GM23338 (cell line): ENCODE results near the gene PGAP6. TPM values are rescaled to one million over a fixed set of nuclear protein-coding genes. Genes with fewer than 3 reads are reported as not detected.
"Not testable (repeated sequence)": the region's sequence is repeated elsewhere in the genome, so short reads cannot be mapped to it uniquely, and the experiment has no call there.

Experiments
- ATAC-seq: fragments of 200-7000 bp; cut with Tn5 transposase; 3 replicates; pipeline ENCODE4 v1.9.1; 2020
- DNase-seq: peaks from one replicate; pipeline ENCODE4 v3.0.0-alpha.2; 2015; ENCODE audit warnings: low spot score
- H2AFZ ChIP-seq: fragments of 200-600 bp; sonication (generic); 2 replicates; pipeline ENCODE4 v1.8.0; 2016; ENCODE audit warnings: antibody characterized with exemption, mild to moderate bottlenecking, moderate library complexity
- H3F3A ChIP-seq: fragments of 200-600 bp; sonication (generic); replicated peaks from 2 replicates; pipeline ENCODE4 v1.8.0; 2017; ENCODE audit warnings: antibody characterized with exemption, mixed run types, low read depth
- H3K27ac ChIP-seq: fragments of 200-600 bp; sonication (generic); 2 replicates; pipeline ENCODE4 v1.6.1; 2016; ENCODE audit warnings: low read depth
- H3K27me3 ChIP-seq: fragments of 200-600 bp; sonication (generic); 2 replicates; pipeline ENCODE4 v1.8.0; 2016; ENCODE audit warnings: mild to moderate bottlenecking, mixed run types, moderate library complexity; ENCODE audit not compliant: insufficient read depth
- H3K36me3 ChIP-seq: fragments of 200-600 bp; sonication (generic); 2 replicates; pipeline ENCODE4 v1.8.0; 2016; ENCODE audit warnings: mild to moderate bottlenecking; ENCODE audit not compliant: insufficient read depth
- H3K4me1 ChIP-seq: fragments of 200-600 bp; sonication (generic); 2 replicates; pipeline ENCODE4 v1.8.0; 2016; ENCODE audit warnings: mild to moderate bottlenecking, moderate library complexity; ENCODE audit not compliant: insufficient read depth
- H3K4me2 ChIP-seq: fragments of 200-600 bp; sonication (generic); 2 replicates; pipeline ENCODE4 v1.7.1; 2017; ENCODE audit warnings: mixed run types
- H3K4me3 ChIP-seq: fragments of 200-600 bp; sonication (generic); 2 replicates; pipeline ENCODE4 v1.6.1; 2016; ENCODE audit warnings: mixed run types
- H3K79me2 ChIP-seq: fragments of 200-600 bp; sonication (generic); replicated peaks from 2 replicates; pipeline ENCODE4 v1.8.0; 2017; ENCODE audit warnings: mild to moderate bottlenecking; ENCODE audit not compliant: insufficient read depth
- H3K9me2 ChIP-seq: fragments of 200-600 bp; sonication (generic); 2 replicates; pipeline ENCODE4 v1.8.0; 2017; ENCODE audit not compliant: insufficient read depth
- H4K20me1 ChIP-seq: fragments of 200-600 bp; sonication (generic); replicated peaks from 2 replicates; pipeline ENCODE4 v1.8.0; 2017; ENCODE audit warnings: mild to moderate bottlenecking; ENCODE audit not compliant: insufficient read depth
- H3K27ac Mint-ChIP-seq: 2 replicates; pipeline ENCODE4 v1.8.0; 2020; ENCODE audit warnings: inconsistent platforms, mild to moderate bottlenecking, moderate library complexity, mixed read lengths
- H3K27me3 Mint-ChIP-seq: 3 replicates; pipeline ENCODE4 v1.8.0; 2022; ENCODE audit warnings: low read depth, mild to moderate bottlenecking, moderate library complexity, mixed read lengths, inconsistent platforms; ENCODE audit not compliant: insufficient read depth, poor library complexity
- H3K36me3 Mint-ChIP-seq: 3 replicates; pipeline ENCODE4 v1.8.0; 2021; ENCODE audit warnings: low read depth, mild to moderate bottlenecking, inconsistent platforms, moderate library complexity, mixed read lengths
- H3K4me1 Mint-ChIP-seq: 3 replicates; pipeline ENCODE4 v1.8.0; 2020; ENCODE audit warnings: mild to moderate bottlenecking, inconsistent platforms, mixed read lengths
- H3K4me3 Mint-ChIP-seq: 3 replicates; pipeline ENCODE4 v1.8.0; 2021; ENCODE audit warnings: moderate library complexity, mild to moderate bottlenecking, inconsistent platforms, mixed read lengths
- H3K9me3 Mint-ChIP-seq: 3 replicates; pipeline ENCODE4 v1.8.0; 2020; ENCODE audit warnings: moderate library complexity, mild to moderate bottlenecking, inconsistent platforms, mixed read lengths
- CREB1 ChIP-seq: fragments of 250-450 bp; sonication (Bioruptor Pico); IDR thresholded peaks from 2 replicates; pipeline ENCODE4 v1.5.0; 2020; ENCODE audit warnings: low read depth, mild to moderate bottlenecking, moderate library complexity
- CTCF ChIP-seq, 2 experiments: fragments of 200-600 bp in 1 of 2; sonication (generic) in 1 of 2; conservative IDR thresholded peaks; 2 replicates each; pipeline versions ENCODE4 v1.5.1 to v1.6.1; 2016 to 2017; ENCODE audit warnings: antibody characterized with exemption in 2 of 2, low read depth in 2 of 2, mild to moderate bottlenecking in 2 of 2, moderate library complexity in 1 of 2
- ETS1 ChIP-seq: IDR thresholded peaks from 2 replicates; pipeline ENCODE4 v1.6.1; 2016; ENCODE audit warnings: antibody characterized with exemption
- EZH2 ChIP-seq: fragments of 200-600 bp; sonication (generic); IDR thresholded peaks from one replicate; pipeline ENCODE4 v1.8.0; 2017; ENCODE audit warnings: antibody characterized with exemption, mild to moderate bottlenecking, low read depth; ENCODE audit not compliant: unreplicated experiment
- EZH2phosphoT487 ChIP-seq: fragments of 200-600 bp; sonication (generic); IDR thresholded peaks from one replicate; pipeline ENCODE4 v1.8.1; 2018; ENCODE audit warnings: antibody characterized with exemption; ENCODE audit not compliant: unreplicated experiment
- JUNB ChIP-seq: IDR thresholded peaks from one replicate; pipeline ENCODE4 v1.6.1; 2016; ENCODE audit warnings: antibody characterized with exemption; ENCODE audit not compliant: unreplicated experiment
- NANOG ChIP-seq: IDR thresholded peaks from 2 replicates; pipeline ENCODE4 v1.6.1; 2016; ENCODE audit warnings: antibody characterized with exemption, borderline replicate concordance
- POLR2AphosphoS5 ChIP-seq: IDR thresholded peaks from 2 replicates; pipeline ENCODE4 v1.6.1; 2016; ENCODE audit warnings: antibody characterized with exemption, low read depth
- ZNF114 ChIP-seq: fragments of 250-450 bp; sonication (Bioruptor Pico); IDR thresholded peaks from 2 replicates; pipeline ENCODE4 v1.5.0; 2020; ENCODE audit warnings: mild to moderate bottlenecking, moderate library complexity
- ZNF331 ChIP-seq: fragments of 250-450 bp; sonication (Bioruptor Pico); IDR thresholded peaks from 2 replicates; pipeline ENCODE4 v1.5.0; 2020; ENCODE audit warnings: low read depth, mild to moderate bottlenecking, moderate library complexity
- polyA plus RNA-seq: library from polyadenylated mRNA; unstranded; fragments of >200 nt; fragmentation: Nextera tagmentation; extraction: Ambion mirVana; gene quantifications from 2 replicates; pipeline ENCODE4 v1.2.1, GENCODE V29; 2016
- total RNA-seq: library from RNA; depleted of rRNA; stranded (reverse); fragments of >200 nt; shearing (Covaris generic); gene quantifications from 2 replicates; pipeline ENCODE4 v1.2.3, GENCODE V29; 2014

Gene PGAP6
- total and polyA plus RNA-seq, 2 experiments from 2014 or later, result 25.1 to 112 TPM

GRCh38 chr16:341974-342336 lies 39.8 kb downstream of the PGAP6 start:
- H3K9me3 Mint-ChIP-seq, H3K4me3 ChIP-seq, ATAC-seq, H3K27me3 Mint-ChIP-seq, H3K9me2 ChIP-seq, H3K4me3 Mint-ChIP-seq, H3F3A ChIP-seq, H3K36me3 ChIP-seq, H3K4me1 ChIP-seq, DNase-seq, H2AFZ ChIP-seq, H3K27me3 ChIP-seq, H3K4me1 Mint-ChIP-seq, H3K4me2 ChIP-seq: not testable (repeated sequence)
- peaks cover 46% of the 10 kb centered on the region for H4K20me1 ChIP-seq
- Mint-ChIP-seq H3K36me3 (peaks cover 58% of the 10 kb centered on the region), H3K27ac (peak overlapping the region; percentile 54; the same call in 1 of the 2 replicates)
- peaks cover 100% of the 10 kb centered on the region for H3K79me2 ChIP-seq
- peak overlapping the region; percentile 55; the same call in 1 of the 2 replicates for H3K27ac ChIP-seq

GRCh38 chr16:341095-341973 lies 40.4 kb downstream of the PGAP6 start:
- not testable (repeated sequence) for H3K4me2 ChIP-seq, H3K27me3 Mint-ChIP-seq, H3K4me3 Mint-ChIP-seq, H3F3A ChIP-seq, H3K9me3 Mint-ChIP-seq, H3K27ac Mint-ChIP-seq, H3K4me1 ChIP-seq, H2AFZ ChIP-seq, H3K27ac ChIP-seq, H3K9me2 ChIP-seq, H3K4me1 Mint-ChIP-seq, H3K36me3 ChIP-seq, ATAC-seq, H3K4me3 ChIP-seq, H3K27me3 ChIP-seq, DNase-seq
- Histone ChIP-seq H3K79me2 (peaks cover 100% of the 10 kb centered on the region), H4K20me1 (peaks cover 44% of the 10 kb centered on the region)
- peaks cover 54% of the 10 kb centered on the region for H3K36me3 Mint-ChIP-seq

GRCh38 chr16:340370-341091 lies 41.2 kb downstream of the PGAP6 start:
- Histone ChIP-seq H3K9me2 (no peaks in the 10 kb centered on the region), H3F3A (peaks cover 5% of the 10 kb centered on the region), H3K36me3 (no peaks in the 10 kb centered on the region), H3K79me2 (peaks cover 100% of the 10 kb centered on the region), H4K20me1 (peaks cover 49% of the 10 kb centered on the region), H2AFZ (no peak overlapping the region), H3K4me3 (no peak overlapping the region), H3K4me1 (no peaks in the 10 kb centered on the region), H3K4me2 (no peak overlapping the region), H3K27me3 (no peaks in the 10 kb centered on the region), H3K27ac (no peak overlapping the region)
- ATAC-seq (no peak), DNase-seq (no peak)
- Mint-ChIP-seq H3K4me3 (no peak overlapping the region), H3K27me3 (peaks cover 7% of the 10 kb centered on the region), H3K4me1 (peaks cover 10% of the 10 kb centered on the region), H3K9me3 (no peaks in the 10 kb centered on the region), H3K27ac (no peak overlapping the region), H3K36me3 (peaks cover 48% of the 10 kb centered on the region)
- TF ChIP-seq NANOG (no peak), POLR2AphosphoS5 (no peak), ZNF331 (CRISPR knock-in tag) (no peak), ZNF114 (CRISPR knock-in tag) (no peak), CREB1 (CRISPR knock-in tag) (no peak), CTCF (conservative IDR thresholded peaks at IDR 0.05; ENCODE audit: low read depth in 2 of 2) (no peak), EZH2phosphoT487 (no peak), JUNB (no peak), EZH2 (no peak), ETS1 (no peak)
